ENCODE results near the gene SMARCC1. TPM values are rescaled to one million over a fixed set of nuclear protein-coding genes. Genes with fewer than 3 reads are reported as not detected.

The SMARCC1 gene
- total RNA-seq, 1 donor from 2014 or later, result 146 TPM

DNA sequence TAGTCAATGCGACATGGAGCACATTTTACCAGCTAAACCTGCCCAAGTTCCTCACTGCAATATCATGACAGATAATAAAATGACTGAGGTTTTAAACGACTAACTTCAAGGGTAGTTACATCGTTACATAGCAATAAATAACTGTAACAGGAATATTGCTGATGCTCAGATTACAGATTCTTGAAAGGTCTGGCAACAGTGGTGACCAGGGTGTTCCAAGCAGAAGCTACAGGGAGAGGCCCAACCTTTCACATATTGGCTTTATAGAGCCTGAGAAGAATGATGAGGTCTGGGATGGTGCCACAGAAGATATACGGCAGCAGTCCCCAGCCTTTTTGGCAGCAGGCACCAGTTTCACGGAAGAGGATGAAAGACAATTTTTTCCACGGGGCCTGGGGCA is 151.9 kb downstream of the SMARCC1 start:
- no peak overlapping the region for H3K4me2 ChIP-seq (ENCODE audit: low read length)
- H3K9me3 ChIP-seq (ENCODE audit: insufficient read depth, low read depth, low read length), result no peaks in the 10 kb centered on the region
- H3K27ac ChIP-seq (ENCODE audit: low read depth, low read length), result no peak overlapping the region
- no peaks in the 10 kb centered on the region for H3K27me3 ChIP-seq (ENCODE audit: insufficient read depth, low read length)
- DNase-seq (ENCODE audit: low read depth) (no peak), FAIRE-seq (no peak)
- Mint-ChIP-seq H3K4me1 (ENCODE audit: low read depth, unreplicated experiment) (peaks cover 17% of the 10 kb centered on the region), H3K36me3 (ENCODE audit: low read depth, unreplicated experiment) (peaks cover 28% of the 10 kb centered on the region), H3K27me3 (ENCODE audit: low read depth, unreplicated experiment) (no peaks in the 10 kb centered on the region), H3K9me3 (ENCODE audit: unreplicated experiment) (no peaks in the 10 kb centered on the region), H3K4me3 (ENCODE audit: unreplicated experiment) (no peak overlapping the region), H3K27ac (ENCODE audit: unreplicated experiment) (no peak overlapping the region)
- H3K79me2 ChIP-seq (ENCODE audit: insufficient read depth, low read length), result peaks cover 5% of the 10 kb centered on the region
- TF ChIP-seq CTCF (IDR thresholded peaks at IDR 0.05; ENCODE audit: insufficient read depth, low read depth, low read length), result no peak
- no peak for TF ChIP-seq EZH2 (IDR thresholded peaks at IDR 0.05; ENCODE audit: insufficient read depth, low read length)
- peaks cover 41% of the 10 kb centered on the region for H3K36me3 ChIP-seq (ENCODE audit: insufficient read depth, low read length)
- no peak overlapping the region for H2AFZ ChIP-seq (ENCODE audit: low read depth, low read length)
- no peak overlapping the region for H3K4me3 ChIP-seq (ENCODE audit: insufficient read depth, low read depth, low read length)
- no peak overlapping the region for H3K9ac ChIP-seq (ENCODE audit: low read length)
- no peaks in the 10 kb centered on the region for H3K4me1 ChIP-seq (ENCODE audit: insufficient read depth, low read length)
- H4K20me1 ChIP-seq (ENCODE audit: insufficient read depth, low read length), result peaks cover 11% of the 10 kb centered on the region

DNA sequence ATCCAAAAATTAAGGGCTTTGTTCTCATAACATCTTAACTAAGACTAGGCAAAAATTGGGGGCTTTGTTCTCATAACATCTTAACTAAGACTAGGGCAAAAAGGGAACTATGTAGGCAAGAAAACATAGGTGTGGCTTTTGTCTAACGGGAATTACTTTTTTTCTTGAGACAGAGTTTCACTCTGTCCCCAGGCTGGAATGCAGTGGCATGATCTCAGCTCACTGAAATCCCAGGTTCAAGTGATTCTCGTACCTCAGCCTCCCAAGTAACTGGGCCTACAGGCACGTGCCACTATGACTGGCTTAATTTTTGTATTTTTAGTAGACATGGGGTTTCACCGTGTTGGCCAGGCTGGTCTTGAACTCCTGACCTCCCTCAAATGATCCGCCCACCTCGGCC is 153.3 kb downstream of the SMARCC1 start:
- Mint-ChIP-seq H3K4me1 (ENCODE audit: low read depth, unreplicated experiment) (peaks cover 13% of the 10 kb centered on the region), H3K27me3 (ENCODE audit: low read depth, unreplicated experiment) (no peaks in the 10 kb centered on the region), H3K27ac (ENCODE audit: unreplicated experiment) (peak overlapping the region; percentile 42), H3K9me3 (ENCODE audit: unreplicated experiment) (no peaks in the 10 kb centered on the region), H3K4me3 (ENCODE audit: unreplicated experiment) (no peak overlapping the region), H3K36me3 (ENCODE audit: low read depth, unreplicated experiment) (peaks cover 28% of the 10 kb centered on the region)
- H3K27ac ChIP-seq (ENCODE audit: low read depth, low read length), result no peak overlapping the region
- no peak overlapping the region for H3K9ac ChIP-seq (ENCODE audit: low read length)
- FAIRE-seq (no peak), DNase-seq (ENCODE audit: low read depth) (no peak)
- no peaks in the 10 kb centered on the region for H3K4me1 ChIP-seq (ENCODE audit: insufficient read depth, low read length)
- no peak for TF ChIP-seq CTCF (IDR thresholded peaks at IDR 0.05; ENCODE audit: insufficient read depth, low read depth, low read length)
- no peak for TF ChIP-seq EZH2 (IDR thresholded peaks at IDR 0.05; ENCODE audit: insufficient read depth, low read length)
- H3K79me2 ChIP-seq (ENCODE audit: insufficient read depth, low read length), result peaks cover 5% of the 10 kb centered on the region
- no peak overlapping the region for H3K4me3 ChIP-seq (ENCODE audit: insufficient read depth, low read depth, low read length)
- H3K36me3 ChIP-seq (ENCODE audit: insufficient read depth, low read length), result peaks cover 46% of the 10 kb centered on the region
- no peaks in the 10 kb centered on the region for H3K27me3 ChIP-seq (ENCODE audit: insufficient read depth, low read length)
- no peak overlapping the region for H2AFZ ChIP-seq (ENCODE audit: low read depth, low read length)
- H4K20me1 ChIP-seq (ENCODE audit: insufficient read depth, low read length), result peaks cover 11% of the 10 kb centered on the region
- H3K9me3 ChIP-seq (ENCODE audit: insufficient read depth, low read depth, low read length), result no peaks in the 10 kb centered on the region
- no peak overlapping the region for H3K4me2 ChIP-seq (ENCODE audit: low read length)

- no peak overlapping the region for H3K4me3 ChIP-seq (ENCODE audit: insufficient read depth, low read depth, low read length)
- H3K27ac ChIP-seq (ENCODE audit: low read depth, low read length), result no peak overlapping the region
- Mint-ChIP-seq H3K4me3 (ENCODE audit: unreplicated experiment) (no peak overlapping the region), H3K9me3 (ENCODE audit: unreplicated experiment) (no peaks in the 10 kb centered on the region), H3K4me1 (ENCODE audit: low read depth, unreplicated experiment) (peaks cover 6% of the 10 kb centered on the region), H3K36me3 (ENCODE audit: low read depth, unreplicated experiment) (peaks cover 15% of the 10 kb centered on the region), H3K27me3 (ENCODE audit: low read depth, unreplicated experiment) (no peaks in the 10 kb centered on the region), H3K27ac (ENCODE audit: unreplicated experiment) (no peak overlapping the region)
- DNase-seq (ENCODE audit: low read depth), result no peak
- H3K79me2 ChIP-seq (ENCODE audit: insufficient read depth, low read length), result no peaks in the 10 kb centered on the region
- peaks cover 32% of the 10 kb centered on the region for H3K36me3 ChIP-seq (ENCODE audit: insufficient read depth, low read length)
- H3K4me1 ChIP-seq (ENCODE audit: insufficient read depth, low read length), result peaks cover 5% of the 10 kb centered on the region
- H2AFZ ChIP-seq (ENCODE audit: low read depth, low read length), result no peak overlapping the region
- FAIRE-seq, result no peak
- TF ChIP-seq EZH2 (IDR thresholded peaks at IDR 0.05; ENCODE audit: insufficient read depth, low read length) (no peak), CTCF (IDR thresholded peaks at IDR 0.05; ENCODE audit: insufficient read depth, low read depth, low read length) (no peak)
- H3K9me3 ChIP-seq (ENCODE audit: insufficient read depth, low read depth, low read length), result no peaks in the 10 kb centered on the region
- H4K20me1 ChIP-seq (ENCODE audit: insufficient read depth, low read length), result peaks cover 18% of the 10 kb centered on the region
- no peak overlapping the region for H3K9ac ChIP-seq (ENCODE audit: low read length)
- H3K27me3 ChIP-seq (ENCODE audit: insufficient read depth, low read length), result no peaks in the 10 kb centered on the region
- H3K4me2 ChIP-seq (ENCODE audit: low read length), result no peak overlapping the region
These were observed 158.8 kb downstream of the SMARCC1 start for GRCh38 chr3:47622671-47623461.
